NT2/D1 (cell line): Measurements from ENCODE around the gene AGXT2.

ENCODE experiments used
- DNase-seq: peaks from one replicate; pipeline ENCODE4 v3.0.0-alpha.2; 2011; ENCODE audit warnings: low read depth, low spot score
- H3K27me3 ChIP-seq: 2 replicates; pipeline ENCODE4 v1.6.0; 2011; ENCODE audit warnings: mild to moderate bottlenecking; ENCODE audit not compliant: insufficient read length, insufficient read depth
- H3K36me3 ChIP-seq: 2 replicates; pipeline ENCODE4 v1.6.1; 2011; ENCODE audit warnings: mild to moderate bottlenecking, low read length, mixed read lengths; ENCODE audit not compliant: insufficient read depth, insufficient read length
- H3K4me1 ChIP-seq: 2 replicates; pipeline ENCODE4 v1.5.1; 2011; ENCODE audit not compliant: insufficient read depth, insufficient read length
- H3K4me3 ChIP-seq: 2 replicates; pipeline ENCODE4 v1.5.1; 2011; ENCODE audit warnings: low read depth; ENCODE audit not compliant: insufficient read length
- H3K9ac ChIP-seq: 2 replicates; pipeline ENCODE4 v1.6.0; 2011; ENCODE audit warnings: low read depth; ENCODE audit not compliant: insufficient read length
- H3K9me3 ChIP-seq: 2 replicates; pipeline ENCODE4 v1.5.1; 2011; ENCODE audit warnings: mild to moderate bottlenecking, low read length; ENCODE audit not compliant: insufficient read depth
- SUZ12 ChIP-seq: IDR thresholded peaks from 2 replicates; pipeline ENCODE4 v1.6.1; 2011; ENCODE audit not compliant: insufficient read length, insufficient read depth; ENCODE audit errors: extremely low read depth
- YY1 ChIP-seq: IDR thresholded peaks from 2 replicates; pipeline ENCODE4 v1.6.1; 2011; ENCODE audit not compliant: insufficient read length, insufficient read depth
- ZNF274 ChIP-seq: IDR thresholded peaks from 2 replicates; pipeline ENCODE4 v1.6.1; 2011; ENCODE audit warnings: mild to moderate bottlenecking, low read depth, low read length

Gene AGXT2

DNA sequence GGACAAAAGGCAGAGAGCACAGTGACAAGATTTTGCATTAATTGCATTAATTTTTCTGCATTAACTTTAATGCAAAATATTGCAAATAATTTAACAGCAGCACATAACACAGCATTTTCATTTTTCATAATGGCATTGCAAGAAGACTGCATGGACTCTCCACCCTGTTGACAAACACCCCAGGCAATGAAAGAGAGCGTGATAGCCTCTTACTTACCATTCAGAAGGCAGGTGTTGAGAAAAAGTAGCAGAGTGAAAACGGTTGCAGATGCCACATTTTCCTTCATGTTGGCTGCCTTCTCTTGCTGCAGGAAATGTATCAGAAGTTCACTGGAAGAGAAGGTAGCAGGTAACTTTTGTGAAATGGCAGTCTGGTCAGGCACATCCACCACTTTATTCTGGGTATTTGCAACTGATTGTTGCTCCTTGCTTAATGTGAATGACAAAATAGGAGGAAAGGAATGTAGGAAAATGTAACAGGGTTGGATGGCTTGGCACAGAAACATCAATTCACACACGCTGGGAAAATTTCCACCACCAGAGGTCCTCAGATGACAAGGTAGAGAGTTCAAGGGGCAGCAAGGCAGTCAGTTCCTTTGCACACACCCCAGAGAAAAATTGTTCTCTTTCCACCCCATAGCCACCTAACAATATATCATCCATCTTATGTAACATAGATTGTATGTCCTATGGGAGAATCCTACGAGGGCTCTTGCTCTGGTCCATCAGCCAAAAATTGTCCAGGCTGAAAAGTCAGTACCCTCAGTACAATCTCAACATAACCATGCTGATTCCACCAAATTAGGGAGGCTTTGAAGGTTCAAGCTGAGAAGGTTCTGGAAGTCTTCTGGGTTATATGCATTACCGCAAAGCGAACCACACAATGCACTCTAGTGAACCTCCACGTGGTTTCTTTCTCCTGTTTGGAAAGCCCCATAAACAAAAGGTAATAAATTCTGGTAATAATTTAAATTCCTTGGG, 41.9 kb upstream of the AGXT2 start:
- Histone ChIP-seq H3K9me3 (no peaks in the 10 kb centered on the region), H3K27me3 (no peaks in the 10 kb centered on the region), H3K9ac (no peak overlapping the region), H3K4me1 (no peaks in the 10 kb centered on the region), H3K4me3 (no peak overlapping the region), H3K36me3 (no peaks in the 10 kb centered on the region)
- TF ChIP-seq SUZ12 (no peak), ZNF274 (no peak), YY1 (no peak)
- peak; percentile 44 for DNase-seq

DNA sequence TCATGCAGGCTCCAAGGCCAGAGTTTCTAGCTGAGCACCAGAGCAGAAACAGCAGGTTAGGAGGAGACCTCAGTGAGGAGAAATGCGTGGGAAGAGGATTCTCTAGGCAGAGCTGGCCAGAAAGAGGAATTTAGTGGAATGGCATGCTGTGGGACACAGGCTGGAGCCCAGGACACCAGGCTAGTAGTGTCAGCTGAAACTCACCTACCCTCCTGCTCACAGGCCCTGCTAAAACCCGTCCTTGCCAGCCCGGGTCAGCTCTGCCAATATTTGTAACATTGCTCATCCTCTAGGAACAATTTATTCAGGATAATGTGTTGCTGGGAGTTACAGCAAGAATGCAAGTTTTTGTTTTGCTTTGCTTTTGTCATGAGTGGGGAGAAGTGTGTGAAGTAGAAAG, 40.2 kb upstream of the AGXT2 start:
- no peaks in the 10 kb centered on the region for H3K4me1 ChIP-seq
- no peak for TF ChIP-seq SUZ12
- TF ChIP-seq YY1: no peak
- no peak for TF ChIP-seq ZNF274
- H3K27me3 ChIP-seq: no peaks in the 10 kb centered on the region
- H3K9ac ChIP-seq: no peak overlapping the region
- no peak overlapping the region for H3K4me3 ChIP-seq
- H3K36me3 ChIP-seq: no peaks in the 10 kb centered on the region
- no peaks in the 10 kb centered on the region for H3K9me3 ChIP-seq
- DNase-seq: no peak

DNA sequence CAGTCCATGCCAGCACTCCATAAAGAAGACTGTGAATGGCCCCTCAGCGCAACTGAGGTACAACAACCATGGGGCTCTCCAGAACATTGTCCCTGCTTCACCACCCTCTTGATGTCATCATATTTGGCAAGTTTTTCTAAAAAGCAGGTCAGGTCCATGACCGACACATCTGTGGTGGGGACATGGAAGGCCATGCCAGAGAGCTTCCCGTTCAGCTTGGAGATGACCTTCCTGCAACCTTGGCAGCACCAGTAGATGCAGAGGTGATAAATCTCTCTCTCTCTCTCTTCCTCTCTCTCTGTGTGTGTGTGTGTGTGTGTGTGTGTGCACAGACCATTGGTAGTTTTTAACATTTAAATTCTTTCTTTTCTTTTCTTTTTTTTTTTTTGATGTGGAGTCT, 35.4 kb upstream of the AGXT2 start:
- Histone ChIP-seq H3K36me3 (no peaks in the 10 kb centered on the region), H3K9me3 (no peaks in the 10 kb centered on the region), H3K27me3 (no peaks in the 10 kb centered on the region), H3K9ac (no peak overlapping the region), H3K4me3 (no peak overlapping the region), H3K4me1 (no peaks in the 10 kb centered on the region)
- TF ChIP-seq ZNF274: no peak
- TF ChIP-seq YY1: no peak
- no peak for TF ChIP-seq SUZ12
- DNase-seq: no peak

DNA sequence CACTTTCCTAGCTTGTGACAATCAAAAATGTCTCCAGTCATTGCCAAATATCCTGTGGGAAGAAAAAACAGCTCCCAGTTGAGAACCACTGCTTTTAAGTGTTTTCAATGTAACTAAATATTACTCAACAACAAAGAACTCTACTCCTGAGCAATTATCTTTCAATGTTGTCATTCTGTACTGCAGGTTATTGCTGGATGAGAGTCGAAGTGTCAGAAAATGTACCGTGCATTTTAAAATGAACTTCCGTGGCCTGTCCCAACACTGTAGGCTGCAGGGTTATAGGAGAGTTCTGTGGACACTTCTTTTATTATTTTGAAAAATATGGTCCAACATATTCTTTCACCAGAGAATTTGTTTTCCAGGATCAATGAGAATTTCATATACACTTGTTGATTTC, 34.8 kb upstream of the AGXT2 start:
- Histone ChIP-seq H3K27me3 (no peaks in the 10 kb centered on the region), H3K4me3 (no peak overlapping the region), H3K9me3 (no peaks in the 10 kb centered on the region), H3K9ac (no peak overlapping the region), H3K36me3 (no peaks in the 10 kb centered on the region), H3K4me1 (no peaks in the 10 kb centered on the region)
- no peak for DNase-seq
- no peak for TF ChIP-seq YY1
- no peak for TF ChIP-seq ZNF274
- no peak for TF ChIP-seq SUZ12

DNA sequence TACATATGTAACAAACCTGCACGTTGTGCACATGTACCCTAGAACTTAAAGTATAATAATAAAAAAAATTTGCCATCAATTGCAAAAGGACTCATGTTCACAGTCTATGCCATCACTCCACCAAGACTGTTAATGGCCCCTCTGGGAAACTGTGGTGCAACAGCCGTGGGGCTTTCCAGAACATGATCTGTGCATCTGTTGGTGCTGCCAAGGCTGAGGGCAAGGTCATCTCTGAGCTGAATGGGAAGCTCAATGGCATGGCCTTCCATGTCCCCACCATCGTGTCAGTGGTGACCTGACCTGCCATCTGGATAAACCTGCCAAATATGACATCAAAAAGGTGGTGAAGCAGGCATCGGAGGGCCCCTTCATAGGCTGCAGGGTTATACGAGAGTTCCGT, 33.4 kb upstream of the AGXT2 start:
- Histone ChIP-seq H3K4me3 (no peak overlapping the region), H3K27me3 (no peaks in the 10 kb centered on the region), H3K9me3 (no peaks in the 10 kb centered on the region), H3K4me1 (no peaks in the 10 kb centered on the region), H3K36me3 (no peaks in the 10 kb centered on the region), H3K9ac (no peak overlapping the region)
- TF ChIP-seq ZNF274 (no peak), SUZ12 (no peak), YY1 (no peak)
- DNase-seq: no peak

DNA sequence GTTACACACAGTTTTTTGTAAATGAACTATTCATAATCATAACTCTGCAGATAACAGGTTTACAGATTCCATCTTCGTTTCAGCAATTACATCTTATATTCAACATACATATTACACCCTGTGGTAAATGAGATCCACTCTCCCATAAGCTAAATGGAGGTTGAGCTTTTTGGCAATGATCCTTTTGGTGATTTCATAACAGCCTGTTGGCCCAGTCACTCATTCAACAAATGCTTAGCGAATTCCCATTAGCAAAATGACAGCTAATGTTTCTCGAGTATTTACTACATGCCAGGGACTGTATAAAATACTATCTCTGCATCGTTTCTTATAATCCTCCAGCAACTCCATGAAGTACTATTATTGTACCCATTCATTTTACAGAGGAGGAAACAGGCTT, 25.4 kb upstream of the AGXT2 start:
- TF ChIP-seq ZNF274: no peak
- no peak for TF ChIP-seq SUZ12
- no peak for TF ChIP-seq YY1
- Histone ChIP-seq H3K9me3 (peaks cover 5% of the 10 kb centered on the region; the same call in 1 of the 2 replicates), H3K4me3 (no peak overlapping the region), H3K9ac (no peak overlapping the region), H3K4me1 (no peaks in the 10 kb centered on the region), H3K36me3 (no peaks in the 10 kb centered on the region), H3K27me3 (no peaks in the 10 kb centered on the region)
- no peak for DNase-seq

DNA sequence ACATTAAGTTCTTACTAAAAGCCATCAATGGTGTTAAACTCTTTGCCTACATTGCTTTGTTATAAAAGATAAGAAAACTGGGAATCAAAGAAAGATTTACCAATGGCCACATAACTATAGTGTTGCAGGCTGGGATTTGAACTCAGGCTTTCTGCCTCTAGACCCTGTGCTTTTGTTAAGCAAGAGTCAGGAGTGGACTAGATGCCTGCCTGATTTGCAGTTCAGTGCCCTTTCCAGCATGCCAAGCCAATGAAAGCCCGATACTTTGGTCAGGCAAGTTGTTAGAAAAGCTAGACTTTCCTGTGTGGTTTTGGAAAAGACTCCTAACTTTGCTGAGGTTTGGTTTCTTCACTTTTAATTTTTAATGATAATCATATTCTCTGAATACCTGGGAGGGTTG, 21.4 kb upstream of the AGXT2 start:
- TF ChIP-seq ZNF274: no peak
- no peak for TF ChIP-seq YY1
- no peak for TF ChIP-seq SUZ12
- Histone ChIP-seq H3K27me3 (no peaks in the 10 kb centered on the region), H3K9me3 (peaks cover 5% of the 10 kb centered on the region; the same call in 1 of the 2 replicates), H3K4me3 (no peak overlapping the region), H3K4me1 (no peaks in the 10 kb centered on the region), H3K9ac (no peak overlapping the region), H3K36me3 (no peaks in the 10 kb centered on the region)
- no peak for DNase-seq
